Esophagus muscularis mucosa (tissue), 4 donors: ENCODE measurements around the gene TMEM108. TPM values are rescaled to one million over a fixed set of nuclear protein-coding genes. Genes with fewer than 3 reads are reported as not detected.

Experiments used
- DNase-seq: peaks from one replicate; pipeline ENCODE4 v3.0.0-alpha.2; 2017; ENCODE audit errors: extremely low spot score
- H3K27ac ChIP-seq, 4 donors: fragments of 200-600 bp; sonication (generic); replicated peaks in 1 of 4; 1 replicate in 3 of 4; 2 replicates in 1 of 4; pipeline ENCODE4 v1.5.1; 2016 to 2019; ENCODE audit warnings: mild to moderate bottlenecking in 1 of 4
- H3K27me3 ChIP-seq, 4 donors: fragments of 200-600 bp; sonication (generic); one replicate each; pipeline versions ENCODE4 v1.5.1 to v1.6.0; 2016 to 2019
- H3K36me3 ChIP-seq, 4 donors: fragments of 200-600 bp; sonication (generic); one replicate each; pipeline ENCODE4 v1.5.1; 2016 to 2019
- H3K4me1 ChIP-seq, 4 donors: fragments of 200-600 bp; sonication (generic); one replicate each; pipeline ENCODE4 v1.5.1; 2016 to 2019
- H3K4me3 ChIP-seq, 4 donors: fragments of 200-600 bp; sonication (generic); 1 replicate in 2 of 4; 2 replicates in 2 of 4; pipeline ENCODE4 v1.5.1; 2016 to 2019; ENCODE audit warnings: mild to moderate bottlenecking in 4 of 4, moderate library complexity in 1 of 4
- H3K9me3 ChIP-seq, 4 donors: fragments of 200-600 bp; sonication (generic); 1 replicate in 3 of 4; 2 replicates in 1 of 4; pipeline ENCODE4 v1.5.1; 2016 to 2019
- EP300 ChIP-seq: sonication (generic); formaldehyde crosslinking; IDR thresholded peaks from one replicate; pipeline ENCODE4 v1.6.1; 2017; ENCODE audit warnings: antibody characterized with exemption
- POLR2A ChIP-seq: fragments of 450-650 bp; IDR thresholded peaks from one replicate; pipeline ENCODE4 v1.6.1; 2017; ENCODE audit warnings: antibody characterized with exemption, moderate library complexity, mild to moderate bottlenecking, low read depth
- POLR2AphosphoS5 ChIP-seq, 2 donors: sonication (generic); formaldehyde crosslinking; IDR thresholded peaks; one replicate each; pipeline ENCODE4 v1.6.1; 2017; ENCODE audit warnings: antibody characterized with exemption in 2 of 2
- WGBS: methylation state at CpG from one replicate; pipeline ENCODE4 v1.1.5; 2018; 5-methylcytosine and 5-hydroxymethylcytosine counted together
- intact Hi-C: fragments of 100-400 bp; cut with DNase I; formaldehyde crosslinking; loops from one replicate; pipeline ENCODE4 v1.15.1; 2023
- total RNA-seq, 4 donors: library from RNA; depleted of rRNA; stranded (reverse); fragments of >200 nt; gene quantifications; one replicate each; pipeline versions ENCODE4 v1.1.0 to v1.2.1, GENCODE V29; 2016
- TF ChIP-seq, protein P1 (sequence below), 3 experiments: fragments of 200-600 bp in 2 of 3; fragments of 450-650 bp in 1 of 3; sonication (generic) in 2 of 3; IDR thresholded peaks; one replicate each; pipeline ENCODE4 v1.5.1; 2017 to 2019; ENCODE audit warnings: antibody characterized with exemption in 3 of 3, mild to moderate bottlenecking in 2 of 3, moderate library complexity in 1 of 3

TMEM108 gene
- total RNA-seq, 4 donors from 2014 or later = 8.6 to 12.1 (median 11.2) TPM

- H3K9me3 ChIP-seq = no peaks in the 10 kb centered on the region
- H3K27ac ChIP-seq = peak overlapping the region in 3 of 4 donors; percentile 34 to 47 (median 34)
- H3K36me3 ChIP-seq = no peaks in the 10 kb centered on the region
- peaks cover 0 to 50% (median 30%) of the 10 kb centered on the region in 4 donors for H3K4me1 ChIP-seq
- WGBS = 85% methylated on average over 4 of the region's 4 CpGs
- no peak for DNase-seq
- H3K4me3 ChIP-seq = no peak overlapping the region
- TF ChIP-seq POLR2A (no peak), EP300 (no peak), POLR2AphosphoS5 (IDR thresholded peaks at IDR 0.05) (no peak)
- TF ChIP-seq, protein P1, sequence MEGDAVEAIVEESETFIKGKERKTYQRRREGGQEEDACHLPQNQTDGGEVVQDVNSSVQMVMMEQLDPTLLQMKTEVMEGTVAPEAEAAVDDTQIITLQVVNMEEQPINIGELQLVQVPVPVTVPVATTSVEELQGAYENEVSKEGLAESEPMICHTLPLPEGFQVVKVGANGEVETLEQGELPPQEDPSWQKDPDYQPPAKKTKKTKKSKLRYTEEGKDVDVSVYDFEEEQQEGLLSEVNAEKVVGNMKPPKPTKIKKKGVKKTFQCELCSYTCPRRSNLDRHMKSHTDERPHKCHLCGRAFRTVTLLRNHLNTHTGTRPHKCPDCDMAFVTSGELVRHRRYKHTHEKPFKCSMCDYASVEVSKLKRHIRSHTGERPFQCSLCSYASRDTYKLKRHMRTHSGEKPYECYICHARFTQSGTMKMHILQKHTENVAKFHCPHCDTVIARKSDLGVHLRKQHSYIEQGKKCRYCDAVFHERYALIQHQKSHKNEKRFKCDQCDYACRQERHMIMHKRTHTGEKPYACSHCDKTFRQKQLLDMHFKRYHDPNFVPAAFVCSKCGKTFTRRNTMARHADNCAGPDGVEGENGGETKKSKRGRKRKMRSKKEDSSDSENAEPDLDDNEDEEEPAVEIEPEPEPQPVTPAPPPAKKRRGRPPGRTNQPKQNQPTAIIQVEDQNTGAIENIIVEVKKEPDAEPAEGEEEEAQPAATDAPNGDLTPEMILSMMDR (IDR thresholded peaks at IDR 0.05) = no peak
- intact Hi-C loops = no loop called here
- H3K27me3 ChIP-seq = no peaks in the 10 kb centered on the region
Measured at GRCh38 chr3:133058243-133058642, 20.1 kb downstream of the TMEM108 start.

DNA sequence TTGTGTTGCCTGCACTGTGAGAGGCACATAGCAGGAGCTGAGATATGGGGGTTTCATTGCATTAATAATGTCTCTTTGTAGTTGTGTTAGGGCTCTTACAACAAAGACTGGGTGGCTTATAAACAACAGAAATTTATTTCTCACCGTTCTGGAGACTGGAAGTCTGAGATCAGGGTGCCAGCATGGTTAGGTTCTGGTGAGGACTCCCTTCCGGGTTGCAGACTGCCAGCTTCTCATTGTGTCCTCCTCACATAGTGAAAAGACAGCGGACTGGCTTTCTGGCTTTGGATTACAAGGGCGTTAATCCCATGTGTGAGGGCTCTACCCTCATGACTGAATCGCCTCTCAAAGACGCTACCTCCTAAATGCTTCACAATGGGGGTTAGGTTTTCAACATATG is 20.6 kb downstream of the TMEM108 start:
- no peak for DNase-seq
- H3K4me1 ChIP-seq = peaks cover 0 to 44% (median 26%) of the 10 kb centered on the region in 4 donors
- H3K27ac ChIP-seq = peak overlapping the region in 2 of 4 donors; percentile 1 to 47
- WGBS = 91% methylated on average over 6 of the region's 6 CpGs
- no peaks in the 10 kb centered on the region for H3K36me3 ChIP-seq
- no peak for TF ChIP-seq EP300
- TF ChIP-seq, protein P1 (IDR thresholded peaks at IDR 0.05) = no peak
- no peak for TF ChIP-seq POLR2A
- no peak for TF ChIP-seq POLR2AphosphoS5 (IDR thresholded peaks at IDR 0.05)
- no peaks in the 10 kb centered on the region for H3K27me3 ChIP-seq
- intact Hi-C loops = no loop called here
- H3K4me3 ChIP-seq = no peak overlapping the region
- no peaks in the 10 kb centered on the region for H3K9me3 ChIP-seq

- DNase-seq = no peak
- no peaks in the 10 kb centered on the region for H3K9me3 ChIP-seq
- no peak for TF ChIP-seq POLR2AphosphoS5 (IDR thresholded peaks at IDR 0.05)
- TF ChIP-seq EP300 = no peak
- H3K27ac ChIP-seq = no peak overlapping the region
- H3K36me3 ChIP-seq = no peaks in the 10 kb centered on the region
- H3K4me3 ChIP-seq = no peak overlapping the region
- intact Hi-C loops = no loop called here
- H3K27me3 ChIP-seq = no peaks in the 10 kb centered on the region
- peaks cover 0 to 9% (median 2%) of the 10 kb centered on the region in 4 donors for H3K4me1 ChIP-seq
- WGBS = 95% methylated on average over 7 of the region's 7 CpGs
Measured at GRCh38 chr3:133065193-133065961, 27.2 kb downstream of the TMEM108 start.

DNA sequence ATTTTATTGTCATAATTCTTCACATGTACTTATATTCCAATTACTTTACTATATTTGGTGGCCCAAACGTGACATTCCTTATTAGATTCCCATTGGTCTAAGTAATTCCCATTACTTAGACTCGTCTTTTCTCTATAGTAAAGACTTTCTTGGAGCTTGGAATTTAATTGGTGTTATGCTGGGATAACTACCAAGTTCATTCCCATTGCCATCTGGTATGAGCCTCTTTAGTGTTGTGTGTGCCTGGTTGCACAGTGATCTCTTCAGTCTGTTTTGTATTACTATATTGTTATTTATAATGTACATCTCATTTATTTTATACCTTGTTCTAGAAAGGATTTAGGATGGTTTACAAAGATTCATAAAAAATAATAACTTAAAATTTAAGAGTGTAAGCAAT is 27.8 kb downstream of the TMEM108 start:
- Histone ChIP-seq H3K27ac (no peak overlapping the region), H3K4me1 (peaks cover 0 to 9% (median 2%) of the 10 kb centered on the region in 4 donors), H3K9me3 (no peaks in the 10 kb centered on the region), H3K36me3 (no peaks in the 10 kb centered on the region), H3K27me3 (no peaks in the 10 kb centered on the region), H3K4me3 (no peak overlapping the region)
- DNase-seq = no peak
- intact Hi-C loops = no loop called here
- TF ChIP-seq POLR2A = no peak
- TF ChIP-seq, protein P1 (IDR thresholded peaks at IDR 0.05) = no peak
- TF ChIP-seq POLR2AphosphoS5 (IDR thresholded peaks at IDR 0.05) = no peak
- no peak for TF ChIP-seq EP300
- WGBS = 90% methylated on average over 2 of the region's 2 CpGs

GRCh38 chr3:133069556-133070286 is 31.5 kb downstream of the TMEM108 start:
- H3K4me1 ChIP-seq = peaks cover 0 to 9% (median 2%) of the 10 kb centered on the region in 4 donors
- no peak for DNase-seq

More at GRCh38 chr3:133069556-133070286, 31.5 kb downstream of the TMEM108 start:
- Histone ChIP-seq H3K27me3 (no peaks in the 10 kb centered on the region), H3K4me3 (no peak overlapping the region), H3K27ac (no peak overlapping the region), H3K36me3 (no peaks in the 10 kb centered on the region), H3K9me3 (no peaks in the 10 kb centered on the region)
- TF ChIP-seq, protein P1 (IDR thresholded peaks at IDR 0.05) = no peak
- TF ChIP-seq POLR2A = no peak
- no peak for TF ChIP-seq EP300
- no peak for TF ChIP-seq POLR2AphosphoS5 (IDR thresholded peaks at IDR 0.05)
- 92% methylated on average over 2 of the region's 2 CpGs for WGBS
- intact Hi-C loops = no loop called here
